Liver (tissue), 9 donors: ENCODE measurements around the gene SLC19A2. TPM values are rescaled to one million over a fixed set of nuclear protein-coding genes. Genes with fewer than 3 reads are reported as not detected.

Source experiments
- DNase-seq: peaks from one replicate; pipeline ENCODE4 v3.0.0-alpha.2; 2017; ENCODE audit warnings: low spot score
- H3K27ac ChIP-seq, 2 donors: one replicate each; pipeline ENCODE4 v1.7.0; 2013; ENCODE audit warnings: inconsistent platforms in 2 of 2, low read length in 2 of 2, control low read depth in 1 of 2, low read depth in 1 of 2, mild to moderate bottlenecking in 1 of 2
- H3K27me3 ChIP-seq, 4 donors: one replicate each; pipeline versions ENCODE4 v1.6.1 to v1.7.0; 2013; ENCODE audit warnings: low read length in 3 of 4, inconsistent platforms in 1 of 4, mild to moderate bottlenecking in 1 of 4, moderate library complexity in 1 of 4; ENCODE audit not compliant: control insufficient read depth in 4 of 4, insufficient read depth in 4 of 4
- H3K36me3 ChIP-seq, 4 donors: one replicate each; pipeline versions ENCODE4 v1.6.1 to v1.7.0; 2013; ENCODE audit warnings: low read length in 3 of 4, mild to moderate bottlenecking in 3 of 4, low read depth in 1 of 4, moderate library complexity in 1 of 4; ENCODE audit not compliant: control insufficient read depth in 4 of 4, insufficient read depth in 3 of 4
- H3K4me1 ChIP-seq, 4 donors: one replicate each; pipeline versions ENCODE4 v1.6.1 to v1.7.0; 2013; ENCODE audit warnings: low read length in 3 of 4, mild to moderate bottlenecking in 3 of 4, moderate library complexity in 1 of 4; ENCODE audit not compliant: control insufficient read depth in 4 of 4, insufficient read depth in 4 of 4
- H3K4me3 ChIP-seq, 3 donors: one replicate each; pipeline versions ENCODE4 v1.6.1 to v1.7.0; 2013; ENCODE audit warnings: low read length in 3 of 3, control low read depth in 1 of 3, low read depth in 1 of 3, mild to moderate bottlenecking in 1 of 3
- H3K9ac ChIP-seq, 2 donors: one replicate each; pipeline ENCODE4 v1.7.0; 2013; ENCODE audit warnings: low read length in 2 of 2, mild to moderate bottlenecking in 2 of 2, moderate library complexity in 2 of 2, control low read depth in 1 of 2, low read depth in 1 of 2
- H3K9me3 ChIP-seq, 4 donors: one replicate each; pipeline versions ENCODE4 v1.6.1 to v1.7.0; 2013; ENCODE audit warnings: low read length in 3 of 4; ENCODE audit not compliant: control insufficient read depth in 4 of 4
- EGR1 ChIP-seq, 2 donors: IDR thresholded peaks; 2 replicates each; pipeline ENCODE4 v1.6.1; 2016 to 2018; ENCODE audit warnings: antibody characterized with exemption in 2 of 2, low read depth in 2 of 2
- FOXA1 ChIP-seq: IDR thresholded peaks from 2 replicates; pipeline ENCODE4 v1.6.1; 2016; ENCODE audit warnings: antibody characterized with exemption
- FOXA2 ChIP-seq: IDR thresholded peaks from 2 replicates; pipeline ENCODE4 v1.6.1; 2016; ENCODE audit warnings: antibody characterized with exemption
- GABPA ChIP-seq, 2 donors: IDR thresholded peaks in 1 of 2; conservative IDR thresholded peaks in 1 of 2; 2 replicates each; pipeline ENCODE4 v1.6.1; 2016; ENCODE audit warnings: antibody characterized with exemption in 2 of 2, mild to moderate bottlenecking in 1 of 2, moderate library complexity in 1 of 2
- HNF4A ChIP-seq, 2 donors: conservative IDR thresholded peaks; 2 replicates each; pipeline ENCODE4 v1.6.1; 2016; ENCODE audit warnings: antibody characterized with exemption in 2 of 2, mild to moderate bottlenecking in 2 of 2
- HNF4G ChIP-seq: IDR thresholded peaks from 2 replicates; pipeline ENCODE4 v1.6.1; 2016; ENCODE audit warnings: antibody characterized with exemption
- JUND ChIP-seq, 2 donors: IDR thresholded peaks; 2 replicates each; pipeline ENCODE4 v1.6.1; 2016; ENCODE audit warnings: antibody characterized with exemption in 2 of 2
- NR2F2 ChIP-seq: IDR thresholded peaks from 2 replicates; pipeline ENCODE4 v1.6.1; 2016; ENCODE audit warnings: antibody characterized with exemption
- RAD21 ChIP-seq, 2 donors: IDR thresholded peaks; 2 replicates each; pipeline ENCODE4 v1.6.1; 2016; ENCODE audit warnings: antibody characterized with exemption in 2 of 2, mild to moderate bottlenecking in 2 of 2
- RXRA ChIP-seq, 2 donors: IDR thresholded peaks; 2 replicates each; pipeline ENCODE4 v1.6.1; 2017 to 2018; ENCODE audit warnings: antibody characterized with exemption in 2 of 2, mild to moderate bottlenecking in 1 of 2
- SP1 ChIP-seq: IDR thresholded peaks from 2 replicates; pipeline ENCODE4 v1.6.1; 2018; ENCODE audit warnings: antibody characterized with exemption, mild to moderate bottlenecking
- TAF1 ChIP-seq: conservative IDR thresholded peaks from 2 replicates; pipeline ENCODE4 v1.6.1; 2016; ENCODE audit warnings: antibody characterized with exemption, mild to moderate bottlenecking
- YY1 ChIP-seq: IDR thresholded peaks from 2 replicates; pipeline ENCODE4 v1.6.1; 2016; ENCODE audit warnings: antibody characterized with exemption, mild to moderate bottlenecking
- WGBS: extraction: QIAGEN DNeasy Blood & Tissue Kit; methylation state at CpG from one replicate; pipeline ENCODE4 v1.1.7; 2013; 5-methylcytosine and 5-hydroxymethylcytosine counted together
- polyA plus RNA-seq, 2 donors: library from polyadenylated mRNA; stranded (reverse) in 1 of 2; unstranded in 1 of 2; fragments of 200-250 nt in 1 of 2; fragments of >200 nt in 1 of 2; fragmentation: Nextera tagmentation in 1 of 2; extraction: Ambion mirVana in 1 of 2; gene quantifications; one replicate each; pipeline versions ENCODE4 v1.2.1 to v1.2.3, GENCODE V29; 2013 to 2015
- total RNA-seq, 2 donors: library from RNA; depleted of rRNA; stranded (reverse); fragments of >200 nt; gene quantifications; one replicate each; pipeline ENCODE4 v1.2.3, GENCODE V29; 2014
- TF ChIP-seq, protein P1 (sequence below): fragments of 150-350 bp; IDR thresholded peaks from 2 replicates; pipeline ENCODE4 v1.5.1; 2017; ENCODE audit warnings: improper control_type of control experiment, low read depth, low read length; ENCODE audit not compliant: missing input control
- TF ChIP-seq, protein P2 (sequence below): IDR thresholded peaks from 2 replicates; pipeline ENCODE4 v1.6.1; 2016; ENCODE audit warnings: antibody characterized with exemption, mild to moderate bottlenecking
- TF ChIP-seq, protein P3 (sequence below): IDR thresholded peaks from 2 replicates; pipeline ENCODE4 v1.6.1; 2016; ENCODE audit warnings: antibody characterized with exemption
- TF ChIP-seq, protein P4 (sequence below): IDR thresholded peaks from 2 replicates; pipeline ENCODE4 v1.6.1; 2016; ENCODE audit warnings: antibody characterized with exemption
- TF ChIP-seq, protein P5 (sequence below): IDR thresholded peaks from 2 replicates; pipeline ENCODE4 v1.6.1; 2016; ENCODE audit warnings: antibody characterized with exemption
- donor health status: healthy.
- donor health status: healthy.
- donor health status: healthy.
- donor health status: healthy.
- donor health status: healthy.

Gene SLC19A2
- total and polyA plus RNA-seq, 4 donors: 4.8 to 18.7 (median 9.8) TPM

DNA sequence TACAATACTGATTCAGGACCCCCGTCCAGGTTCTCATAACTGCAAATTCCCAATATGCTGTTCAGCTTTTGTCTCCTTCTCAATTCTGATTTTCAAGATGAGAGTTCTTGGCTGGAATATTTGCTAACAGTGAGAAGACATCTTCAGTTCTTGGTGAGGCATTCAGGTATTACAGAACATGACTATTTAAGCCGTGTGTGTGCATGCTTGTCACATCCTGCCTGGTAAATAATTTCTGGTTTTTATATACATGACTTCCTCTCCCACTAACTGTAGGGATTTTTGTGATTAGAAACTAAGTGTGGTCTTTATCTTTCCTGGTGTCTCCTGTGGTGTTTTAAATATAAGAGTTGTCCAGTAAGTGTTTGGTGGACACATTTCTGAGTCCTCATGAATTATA lies 10.2 kb upstream of the SLC19A2 start:
- no peaks in the 10 kb centered on the region for H3K9me3 ChIP-seq
- no peaks in the 10 kb centered on the region for H3K36me3 ChIP-seq
- WGBS: 78% methylated on average over 2 of the region's 2 CpGs
- no peaks in the 10 kb centered on the region for H3K27me3 ChIP-seq
- no peak for DNase-seq
- TF ChIP-seq, protein P1, sequence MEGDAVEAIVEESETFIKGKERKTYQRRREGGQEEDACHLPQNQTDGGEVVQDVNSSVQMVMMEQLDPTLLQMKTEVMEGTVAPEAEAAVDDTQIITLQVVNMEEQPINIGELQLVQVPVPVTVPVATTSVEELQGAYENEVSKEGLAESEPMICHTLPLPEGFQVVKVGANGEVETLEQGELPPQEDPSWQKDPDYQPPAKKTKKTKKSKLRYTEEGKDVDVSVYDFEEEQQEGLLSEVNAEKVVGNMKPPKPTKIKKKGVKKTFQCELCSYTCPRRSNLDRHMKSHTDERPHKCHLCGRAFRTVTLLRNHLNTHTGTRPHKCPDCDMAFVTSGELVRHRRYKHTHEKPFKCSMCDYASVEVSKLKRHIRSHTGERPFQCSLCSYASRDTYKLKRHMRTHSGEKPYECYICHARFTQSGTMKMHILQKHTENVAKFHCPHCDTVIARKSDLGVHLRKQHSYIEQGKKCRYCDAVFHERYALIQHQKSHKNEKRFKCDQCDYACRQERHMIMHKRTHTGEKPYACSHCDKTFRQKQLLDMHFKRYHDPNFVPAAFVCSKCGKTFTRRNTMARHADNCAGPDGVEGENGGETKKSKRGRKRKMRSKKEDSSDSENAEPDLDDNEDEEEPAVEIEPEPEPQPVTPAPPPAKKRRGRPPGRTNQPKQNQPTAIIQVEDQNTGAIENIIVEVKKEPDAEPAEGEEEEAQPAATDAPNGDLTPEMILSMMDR: no peak
- TF ChIP-seq, protein P2, sequence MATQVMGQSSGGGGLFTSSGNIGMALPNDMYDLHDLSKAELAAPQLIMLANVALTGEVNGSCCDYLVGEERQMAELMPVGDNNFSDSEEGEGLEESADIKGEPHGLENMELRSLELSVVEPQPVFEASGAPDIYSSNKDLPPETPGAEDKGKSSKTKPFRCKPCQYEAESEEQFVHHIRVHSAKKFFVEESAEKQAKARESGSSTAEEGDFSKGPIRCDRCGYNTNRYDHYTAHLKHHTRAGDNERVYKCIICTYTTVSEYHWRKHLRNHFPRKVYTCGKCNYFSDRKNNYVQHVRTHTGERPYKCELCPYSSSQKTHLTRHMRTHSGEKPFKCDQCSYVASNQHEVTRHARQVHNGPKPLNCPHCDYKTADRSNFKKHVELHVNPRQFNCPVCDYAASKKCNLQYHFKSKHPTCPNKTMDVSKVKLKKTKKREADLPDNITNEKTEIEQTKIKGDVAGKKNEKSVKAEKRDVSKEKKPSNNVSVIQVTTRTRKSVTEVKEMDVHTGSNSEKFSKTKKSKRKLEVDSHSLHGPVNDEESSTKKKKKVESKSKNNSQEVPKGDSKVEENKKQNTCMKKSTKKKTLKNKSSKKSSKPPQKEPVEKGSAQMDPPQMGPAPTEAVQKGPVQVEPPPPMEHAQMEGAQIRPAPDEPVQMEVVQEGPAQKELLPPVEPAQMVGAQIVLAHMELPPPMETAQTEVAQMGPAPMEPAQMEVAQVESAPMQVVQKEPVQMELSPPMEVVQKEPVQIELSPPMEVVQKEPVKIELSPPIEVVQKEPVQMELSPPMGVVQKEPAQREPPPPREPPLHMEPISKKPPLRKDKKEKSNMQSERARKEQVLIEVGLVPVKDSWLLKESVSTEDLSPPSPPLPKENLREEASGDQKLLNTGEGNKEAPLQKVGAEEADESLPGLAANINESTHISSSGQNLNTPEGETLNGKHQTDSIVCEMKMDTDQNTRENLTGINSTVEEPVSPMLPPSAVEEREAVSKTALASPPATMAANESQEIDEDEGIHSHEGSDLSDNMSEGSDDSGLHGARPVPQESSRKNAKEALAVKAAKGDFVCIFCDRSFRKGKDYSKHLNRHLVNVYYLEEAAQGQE: no peak
- TF ChIP-seq, protein P3, sequence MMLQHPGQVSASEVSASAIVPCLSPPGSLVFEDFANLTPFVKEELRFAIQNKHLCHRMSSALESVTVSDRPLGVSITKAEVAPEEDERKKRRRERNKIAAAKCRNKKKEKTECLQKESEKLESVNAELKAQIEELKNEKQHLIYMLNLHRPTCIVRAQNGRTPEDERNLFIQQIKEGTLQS: no peak
- no peak for TF ChIP-seq YY1
- no peak for TF ChIP-seq RXRA (IDR thresholded peaks at IDR 0.05)
- no peak for TF ChIP-seq NR2F2
- TF ChIP-seq EGR1 (IDR thresholded peaks at IDR 0.05; ENCODE audit: low read depth in 2 of 2): no peak
- TF ChIP-seq FOXA1: no peak
- TF ChIP-seq GABPA (IDR thresholded peaks at IDR 0.05 in 1 of 2, conservative IDR thresholded peaks at IDR 0.05 in 1 of 2): no peak
- no peak for TF ChIP-seq FOXA2
- no peak for TF ChIP-seq SP1
- TF ChIP-seq HNF4G: no peak
- no peak for TF ChIP-seq JUND (IDR thresholded peaks at IDR 0.05)
- no peak for TF ChIP-seq TAF1
- no peak for TF ChIP-seq HNF4A (conservative IDR thresholded peaks at IDR 0.05)
- TF ChIP-seq RAD21 (IDR thresholded peaks at IDR 0.05): no peak
- TF ChIP-seq, protein P4, sequence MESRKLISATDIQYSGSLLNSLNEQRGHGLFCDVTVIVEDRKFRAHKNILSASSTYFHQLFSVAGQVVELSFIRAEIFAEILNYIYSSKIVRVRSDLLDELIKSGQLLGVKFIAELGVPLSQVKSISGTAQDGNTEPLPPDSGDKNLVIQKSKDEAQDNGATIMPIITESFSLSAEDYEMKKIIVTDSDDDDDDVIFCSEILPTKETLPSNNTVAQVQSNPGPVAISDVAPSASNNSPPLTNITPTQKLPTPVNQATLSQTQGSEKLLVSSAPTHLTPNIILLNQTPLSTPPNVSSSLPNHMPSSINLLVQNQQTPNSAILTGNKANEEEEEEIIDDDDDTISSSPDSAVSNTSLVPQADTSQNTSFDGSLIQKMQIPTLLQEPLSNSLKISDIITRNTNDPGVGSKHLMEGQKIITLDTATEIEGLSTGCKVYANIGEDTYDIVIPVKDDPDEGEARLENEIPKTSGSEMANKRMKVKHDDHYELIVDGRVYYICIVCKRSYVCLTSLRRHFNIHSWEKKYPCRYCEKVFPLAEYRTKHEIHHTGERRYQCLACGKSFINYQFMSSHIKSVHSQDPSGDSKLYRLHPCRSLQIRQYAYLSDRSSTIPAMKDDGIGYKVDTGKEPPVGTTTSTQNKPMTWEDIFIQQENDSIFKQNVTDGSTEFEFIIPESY: no peak
- TF ChIP-seq, protein P5, sequence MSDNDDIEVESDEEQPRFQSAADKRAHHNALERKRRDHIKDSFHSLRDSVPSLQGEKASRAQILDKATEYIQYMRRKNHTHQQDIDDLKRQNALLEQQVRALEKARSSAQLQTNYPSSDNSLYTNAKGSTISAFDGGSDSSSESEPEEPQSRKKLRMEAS: no peak
- H3K9ac ChIP-seq: no peak overlapping the region
- no peak overlapping the region for H3K4me3 ChIP-seq
- no peaks in the 10 kb centered on the region for H3K4me1 ChIP-seq
- no peak overlapping the region for H3K27ac ChIP-seq
